ENCODE results near the gene ETV7.

Gene ETV7

GRCh38 chr6:36324715-36325114 is 62.8 kb downstream of the ETV7 start:
- no peak for TF ChIP-seq TAF1 (IDR thresholded peaks at IDR 0.05; ENCODE audit: low read depth)
- no peak for TF ChIP-seq RAD21 (IDR thresholded peaks at IDR 0.05; ENCODE audit: low read depth)
- TF ChIP-seq, protein P1, sequence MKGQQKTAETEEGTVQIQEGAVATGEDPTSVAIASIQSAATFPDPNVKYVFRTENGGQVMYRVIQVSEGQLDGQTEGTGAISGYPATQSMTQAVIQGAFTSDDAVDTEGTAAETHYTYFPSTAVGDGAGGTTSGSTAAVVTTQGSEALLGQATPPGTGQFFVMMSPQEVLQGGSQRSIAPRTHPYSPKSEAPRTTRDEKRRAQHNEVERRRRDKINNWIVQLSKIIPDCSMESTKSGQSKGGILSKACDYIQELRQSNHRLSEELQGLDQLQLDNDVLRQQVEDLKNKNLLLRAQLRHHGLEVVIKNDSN (IDR thresholded peaks at IDR 0.05): no peak
- TF ChIP-seq EP300 (IDR thresholded peaks at IDR 0.05; ENCODE audit: borderline replicate concordance): no peak
- no peak for TF ChIP-seq CREB1 (IDR thresholded peaks at IDR 0.05; ENCODE audit: low read depth)
- no peak for TF ChIP-seq FOXM1 (IDR thresholded peaks at IDR 0.05; ENCODE audit: borderline replicate concordance, low read depth)
- TF ChIP-seq, protein P2, sequence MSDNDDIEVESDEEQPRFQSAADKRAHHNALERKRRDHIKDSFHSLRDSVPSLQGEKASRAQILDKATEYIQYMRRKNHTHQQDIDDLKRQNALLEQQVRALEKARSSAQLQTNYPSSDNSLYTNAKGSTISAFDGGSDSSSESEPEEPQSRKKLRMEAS (IDR thresholded peaks at IDR 0.05): no peak

- TF ChIP-seq EGR1 (IDR thresholded peaks at IDR 0.05) (no peak), CEBPB (IDR thresholded peaks at IDR 0.05) (no peak), FOXM1 (IDR thresholded peaks at IDR 0.05; ENCODE audit: borderline replicate concordance, low read depth) (no peak), TAF1 (IDR thresholded peaks at IDR 0.05; ENCODE audit: low read depth) (no peak), YY1 (IDR thresholded peaks at IDR 0.05; ENCODE audit: low read depth) (no peak), TCF12 (IDR thresholded peaks at IDR 0.05; ENCODE audit: low read depth) (no peak), RAD21 (IDR thresholded peaks at IDR 0.05; ENCODE audit: low read depth) (no peak), CREB1 (IDR thresholded peaks at IDR 0.05; ENCODE audit: low read depth) (no peak), EP300 (IDR thresholded peaks at IDR 0.05; ENCODE audit: borderline replicate concordance) (no peak)
- TF ChIP-seq, protein P2 (IDR thresholded peaks at IDR 0.05): no peak
- TF ChIP-seq, protein P3, sequence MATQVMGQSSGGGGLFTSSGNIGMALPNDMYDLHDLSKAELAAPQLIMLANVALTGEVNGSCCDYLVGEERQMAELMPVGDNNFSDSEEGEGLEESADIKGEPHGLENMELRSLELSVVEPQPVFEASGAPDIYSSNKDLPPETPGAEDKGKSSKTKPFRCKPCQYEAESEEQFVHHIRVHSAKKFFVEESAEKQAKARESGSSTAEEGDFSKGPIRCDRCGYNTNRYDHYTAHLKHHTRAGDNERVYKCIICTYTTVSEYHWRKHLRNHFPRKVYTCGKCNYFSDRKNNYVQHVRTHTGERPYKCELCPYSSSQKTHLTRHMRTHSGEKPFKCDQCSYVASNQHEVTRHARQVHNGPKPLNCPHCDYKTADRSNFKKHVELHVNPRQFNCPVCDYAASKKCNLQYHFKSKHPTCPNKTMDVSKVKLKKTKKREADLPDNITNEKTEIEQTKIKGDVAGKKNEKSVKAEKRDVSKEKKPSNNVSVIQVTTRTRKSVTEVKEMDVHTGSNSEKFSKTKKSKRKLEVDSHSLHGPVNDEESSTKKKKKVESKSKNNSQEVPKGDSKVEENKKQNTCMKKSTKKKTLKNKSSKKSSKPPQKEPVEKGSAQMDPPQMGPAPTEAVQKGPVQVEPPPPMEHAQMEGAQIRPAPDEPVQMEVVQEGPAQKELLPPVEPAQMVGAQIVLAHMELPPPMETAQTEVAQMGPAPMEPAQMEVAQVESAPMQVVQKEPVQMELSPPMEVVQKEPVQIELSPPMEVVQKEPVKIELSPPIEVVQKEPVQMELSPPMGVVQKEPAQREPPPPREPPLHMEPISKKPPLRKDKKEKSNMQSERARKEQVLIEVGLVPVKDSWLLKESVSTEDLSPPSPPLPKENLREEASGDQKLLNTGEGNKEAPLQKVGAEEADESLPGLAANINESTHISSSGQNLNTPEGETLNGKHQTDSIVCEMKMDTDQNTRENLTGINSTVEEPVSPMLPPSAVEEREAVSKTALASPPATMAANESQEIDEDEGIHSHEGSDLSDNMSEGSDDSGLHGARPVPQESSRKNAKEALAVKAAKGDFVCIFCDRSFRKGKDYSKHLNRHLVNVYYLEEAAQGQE (IDR thresholded peaks at IDR 0.05; ENCODE audit: low read depth): no peak
These were observed 63.3 kb downstream of the ETV7 start for GRCh38 chr6:36324191-36324590.

- TF ChIP-seq TEAD4 (IDR thresholded peaks at IDR 0.05) (no peak), TAF1 (IDR thresholded peaks at IDR 0.05; ENCODE audit: low read depth) (no peak), YY1 (IDR thresholded peaks at IDR 0.05; ENCODE audit: low read depth) (no peak), CREB1 (IDR thresholded peaks at IDR 0.05; ENCODE audit: low read depth) (no peak), FOXM1 (IDR thresholded peaks at IDR 0.05; ENCODE audit: borderline replicate concordance, low read depth) (no peak), EP300 (IDR thresholded peaks at IDR 0.05; ENCODE audit: borderline replicate concordance) (no peak)
- TF ChIP-seq, protein P3 (IDR thresholded peaks at IDR 0.05; ENCODE audit: low read depth): no peak
These were observed 64.4 kb downstream of the ETV7 start for GRCh38 chr6:36323062-36323461.

- TF ChIP-seq EGR1 (IDR thresholded peaks at IDR 0.05): no peak
- TF ChIP-seq NFIC (IDR thresholded peaks at IDR 0.05): no peak
- no peak for TF ChIP-seq EP300 (IDR thresholded peaks at IDR 0.05; ENCODE audit: borderline replicate concordance)
- TF ChIP-seq, protein P2 (IDR thresholded peaks at IDR 0.05): no peak
- TF ChIP-seq ZBTB7A (IDR thresholded peaks at IDR 0.05; ENCODE audit: low read depth): no peak
- no peak for TF ChIP-seq CREB1 (IDR thresholded peaks at IDR 0.05; ENCODE audit: low read depth)
- no peak for TF ChIP-seq CEBPB (IDR thresholded peaks at IDR 0.05)
- TF ChIP-seq TAF1 (IDR thresholded peaks at IDR 0.05; ENCODE audit: low read depth): no peak
- no peak for TF ChIP-seq TCF12 (IDR thresholded peaks at IDR 0.05; ENCODE audit: low read depth)
- no peak for TF ChIP-seq TEAD4 (IDR thresholded peaks at IDR 0.05)
- TF ChIP-seq FOXM1 (IDR thresholded peaks at IDR 0.05; ENCODE audit: borderline replicate concordance, low read depth): no peak
- TF ChIP-seq, protein P3 (IDR thresholded peaks at IDR 0.05; ENCODE audit: low read depth): no peak
- TF ChIP-seq, protein P1 (IDR thresholded peaks at IDR 0.05): no peak
These were observed 64.9 kb downstream of the ETV7 start for GRCh38 chr6:36322591-36322990.
